K562 (cell line): ENCODE measurements around the gene MYBL2.
A peak's percentile ranks its signal among the peaks of the same experiment; 100 is the strongest.

Experiments
- ARNT ChIP-seq, 2 experiments: fragments of 450-650 bp; IDR thresholded peaks; 2 replicates each; pipeline ENCODE4 v1.6.1; 2016; ENCODE audit warnings: mild to moderate bottlenecking in 1 of 2
- CREB1 ChIP-seq, 2 experiments: sonication (generic) in 1 of 2; formaldehyde crosslinking in 1 of 2; IDR thresholded peaks; 2 replicates each; pipeline versions ENCODE4 v1.6.1 to v1.8.0; 2012 to 2022; ENCODE audit warnings: inconsistent platforms in 1 of 2, mild to moderate bottlenecking in 1 of 2, missing genetic modification reagents in 1 of 2, moderate library complexity in 1 of 2
- CTCF ChIP-seq, 3 experiments: IDR thresholded peaks in 2 of 3; conservative IDR thresholded peaks in 1 of 3; 2 replicates each; pipeline ENCODE4 v1.5.1; 2011 to 2012; ENCODE audit warnings: low read length in 3 of 3, mild to moderate bottlenecking in 3 of 3, control low read depth in 2 of 3, improper control_type of control experiment in 1 of 3, inconsistent platforms in 1 of 3, low read depth in 1 of 3, mixed read lengths in 1 of 3, moderate library complexity in 1 of 3; ENCODE audit not compliant: insufficient read depth in 2 of 3
- EP300 ChIP-seq: IDR thresholded peaks from 2 replicates; pipeline ENCODE4 v1.6.1; 2012; ENCODE audit warnings: low read length, improper control_type of control experiment
- LEF1 ChIP-seq: fragments of 450-650 bp; IDR thresholded peaks from 2 replicates; pipeline ENCODE4 v1.6.1; 2016; ENCODE audit warnings: mild to moderate bottlenecking
- MAX ChIP-seq: sonication (generic); formaldehyde crosslinking; IDR thresholded peaks from 2 replicates; pipeline ENCODE4 v1.9.0; 2022; ENCODE audit warnings: mild to moderate bottlenecking, missing genetic modification reagents
- PATZ1 ChIP-seq: fragments of 250-450 bp; sonication (Bioruptor Pico); IDR thresholded peaks from 2 replicates; pipeline ENCODE4 v1.5.0; 2020; ENCODE audit warnings: mild to moderate bottlenecking, borderline replicate concordance
- POLR2AphosphoS5 ChIP-seq: IDR thresholded peaks from 2 replicates; pipeline ENCODE4 v1.6.1; 2011; ENCODE audit warnings: mild to moderate bottlenecking, low read depth, low read length, moderate library complexity; ENCODE audit not compliant: control insufficient read depth, insufficient read depth
- YY1 ChIP-seq, 3 experiments: IDR thresholded peaks; 2 replicates each; pipeline ENCODE4 v1.6.1; 2011; ENCODE audit warnings: low read length in 2 of 3, mild to moderate bottlenecking in 2 of 3, moderate library complexity in 2 of 3, borderline replicate concordance in 1 of 3, control low read depth in 1 of 3, low read depth in 1 of 3; ENCODE audit not compliant: insufficient read depth in 3 of 3, insufficient replicate concordance in 2 of 3, control insufficient read depth in 1 of 3, insufficient read length in 1 of 3; ENCODE audit errors: extremely low read depth in 1 of 3
- ZNF280A ChIP-seq: fragments of 450-650 bp; IDR thresholded peaks from 2 replicates; pipeline ENCODE4 v1.6.1; 2018; ENCODE audit warnings: mild to moderate bottlenecking, low read depth; ENCODE audit not compliant: partially characterized antibody
- ZNF764 ChIP-seq: fragments of 250-450 bp; sonication (Bioruptor Pico); IDR thresholded peaks from 2 replicates; pipeline ENCODE4 v1.4.0; 2020; ENCODE audit warnings: low read depth, mild to moderate bottlenecking, moderate library complexity

- TF ChIP-seq YY1 (IDR thresholded peaks at IDR 0.05; ENCODE audit: borderline replicate concordance in 1 of 3, control insufficient read depth in 1 of 3, extremely low read depth in 1 of 3, insufficient read depth in 3 of 3, insufficient read length in 1 of 3, insufficient replicate concordance in 2 of 3, low read depth in 1 of 3, low read length in 2 of 3) (no peak), ZNF280A (no peak), LEF1 (no peak), ARNT (IDR thresholded peaks at IDR 0.05) (no peak), PATZ1 (CRISPR knock-in tag) (no peak), POLR2AphosphoS5 (no peak), ZNF764 (CRISPR knock-in tag) (no peak), MAX (no peak), CREB1 (IDR thresholded peaks at IDR 0.05) (no peak), CREB1 (CRISPR knock-in tag; IDR thresholded peaks at IDR 0.05) (no peak), EP300 (no peak), CTCF (IDR thresholded peaks at IDR 0.05 in 2 of 3, conservative IDR thresholded peaks at IDR 0.05 in 1 of 3; ENCODE audit: insufficient read depth in 2 of 3, low read depth in 1 of 3, low read length in 3 of 3) (peak; percentile 13 to 27 (median 22); a peak in 1 of 6 replicates)
These were observed 8.0 kb upstream of the MYBL2 start for GRCh38 chr20:43658723-43659419.
